ENCODE results near the gene NNT. TPM values are rescaled to one million over a fixed set of nuclear protein-coding genes. Genes with fewer than 3 reads are reported as not detected.
"Not testable (repeated sequence)": the region's sequence is repeated elsewhere in the genome, so short reads cannot be mapped to it uniquely, and the experiment has no call there.

NNT gene
- total and polyA plus RNA-seq, 3 donors from 2014 or later = 25.4 to 55.0 (median 32.1) TPM

DNA sequence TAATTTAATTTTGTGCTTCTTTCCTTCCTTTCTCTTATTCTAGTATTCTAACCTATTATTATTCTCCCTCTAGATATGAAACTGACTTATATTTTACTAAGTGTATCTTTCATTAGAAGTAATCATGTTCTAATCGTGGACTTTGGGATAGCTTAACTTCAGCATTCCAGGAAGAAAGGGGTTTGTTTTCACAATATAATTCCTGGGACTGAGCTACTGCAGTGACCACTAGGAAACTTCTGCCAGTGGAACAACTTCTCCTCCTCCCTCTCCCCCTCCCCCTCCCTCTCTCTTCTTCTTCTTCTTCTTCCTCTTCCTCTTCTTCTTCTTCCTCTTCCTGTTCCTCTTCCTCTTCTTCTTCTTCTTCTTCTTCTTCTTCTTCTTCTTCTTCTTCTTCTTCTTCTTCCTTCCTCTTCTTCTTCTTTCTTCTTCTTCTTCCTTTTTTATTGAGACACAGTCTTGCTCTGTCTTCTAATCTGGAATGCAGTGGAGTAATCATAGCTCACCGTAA lies 127.9 kb downstream of the NNT start:
- H3K27ac ChIP-seq = no peak overlapping the region
- DNase-seq = no peak
- TF ChIP-seq POLR2A (IDR thresholded peaks at IDR 0.05) = no peak
- TF ChIP-seq, protein P1, sequence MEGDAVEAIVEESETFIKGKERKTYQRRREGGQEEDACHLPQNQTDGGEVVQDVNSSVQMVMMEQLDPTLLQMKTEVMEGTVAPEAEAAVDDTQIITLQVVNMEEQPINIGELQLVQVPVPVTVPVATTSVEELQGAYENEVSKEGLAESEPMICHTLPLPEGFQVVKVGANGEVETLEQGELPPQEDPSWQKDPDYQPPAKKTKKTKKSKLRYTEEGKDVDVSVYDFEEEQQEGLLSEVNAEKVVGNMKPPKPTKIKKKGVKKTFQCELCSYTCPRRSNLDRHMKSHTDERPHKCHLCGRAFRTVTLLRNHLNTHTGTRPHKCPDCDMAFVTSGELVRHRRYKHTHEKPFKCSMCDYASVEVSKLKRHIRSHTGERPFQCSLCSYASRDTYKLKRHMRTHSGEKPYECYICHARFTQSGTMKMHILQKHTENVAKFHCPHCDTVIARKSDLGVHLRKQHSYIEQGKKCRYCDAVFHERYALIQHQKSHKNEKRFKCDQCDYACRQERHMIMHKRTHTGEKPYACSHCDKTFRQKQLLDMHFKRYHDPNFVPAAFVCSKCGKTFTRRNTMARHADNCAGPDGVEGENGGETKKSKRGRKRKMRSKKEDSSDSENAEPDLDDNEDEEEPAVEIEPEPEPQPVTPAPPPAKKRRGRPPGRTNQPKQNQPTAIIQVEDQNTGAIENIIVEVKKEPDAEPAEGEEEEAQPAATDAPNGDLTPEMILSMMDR (IDR thresholded peaks at IDR 0.05) = no peak
- 57 to 63% methylated on average over 2 of the region's 2 CpGs for WGBS, 2 donors
- no peak overlapping the region for H3K4me3 ChIP-seq
- no peaks in the 10 kb centered on the region for H3K9me3 ChIP-seq
- intact Hi-C loops (cut with DNase I; ENCODE audit: low total_unique reads) = no loop called here
- H3K4me1 ChIP-seq = no peaks in the 10 kb centered on the region
- no peaks in the 10 kb centered on the region for H3K27me3 ChIP-seq
- H3K36me3 ChIP-seq (ENCODE audit: low read depth, missing control alignments) = no peaks in the 10 kb centered on the region

- DNase-seq = no peak
- intact Hi-C loops (cut with DNase I; ENCODE audit: low total_unique reads) = no loop called here
- Histone ChIP-seq H3K36me3 (ENCODE audit: low read depth, missing control alignments) (no peaks in the 10 kb centered on the region), H3K9me3 (no peaks in the 10 kb centered on the region), H3K4me1 (no peaks in the 10 kb centered on the region), H3K4me3 (no peak overlapping the region), H3K27me3 (no peaks in the 10 kb centered on the region), H3K27ac (no peak overlapping the region)
- TF ChIP-seq, protein P1 (IDR thresholded peaks at IDR 0.05) = no peak
- TF ChIP-seq POLR2A (IDR thresholded peaks at IDR 0.05) = no peak
- 79 to 87% methylated on average over 1 of the region's 1 CpG for WGBS, 2 donors
Observed at GRCh38 chr5:43731573-43731972, 128.6 kb downstream of the NNT start.

DNA sequence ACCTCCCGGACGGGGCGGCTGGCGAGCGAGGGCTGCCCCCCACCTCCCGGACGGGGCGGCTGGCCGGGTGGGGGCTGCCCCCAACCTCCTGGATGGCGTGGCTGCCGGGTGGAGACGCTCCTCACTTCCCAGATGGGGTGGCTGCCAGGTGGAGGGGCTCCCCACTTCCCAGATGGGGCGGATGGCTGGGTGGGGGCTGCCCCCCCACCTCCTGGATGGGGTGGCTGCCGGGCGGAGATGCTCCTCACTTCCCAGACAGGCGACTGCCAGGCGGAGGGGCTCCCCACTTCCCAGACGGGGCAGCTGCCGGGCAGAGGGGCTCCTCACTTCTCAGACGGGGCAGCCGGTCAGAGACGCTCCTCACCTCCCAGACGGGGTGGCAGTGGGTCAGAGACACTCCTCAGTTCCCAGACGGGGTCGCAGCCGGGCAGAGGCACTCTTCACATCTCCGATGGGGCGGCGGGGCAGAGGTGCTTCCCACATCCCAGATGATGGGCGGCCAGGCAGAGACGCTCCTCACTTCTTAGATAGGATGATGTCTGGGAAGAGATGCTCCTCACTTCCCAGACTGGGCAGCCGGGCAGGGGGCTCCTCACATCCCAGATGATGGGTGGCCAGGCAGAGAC lies 143.1 kb downstream of the NNT start:
- H3K27ac ChIP-seq; DNase-seq; H3K4me1 ChIP-seq; intact Hi-C loops (cut with DNase I; ENCODE audit: low total_unique reads); H3K4me3 ChIP-seq; H3K9me3 ChIP-seq; H3K36me3 ChIP-seq (ENCODE audit: low read depth, missing control alignments); H3K27me3 ChIP-seq: not testable (repeated sequence)
- 88 to 91% methylated on average over 9 to 23 of the region's 32 CpGs for WGBS, 2 donors

DNA sequence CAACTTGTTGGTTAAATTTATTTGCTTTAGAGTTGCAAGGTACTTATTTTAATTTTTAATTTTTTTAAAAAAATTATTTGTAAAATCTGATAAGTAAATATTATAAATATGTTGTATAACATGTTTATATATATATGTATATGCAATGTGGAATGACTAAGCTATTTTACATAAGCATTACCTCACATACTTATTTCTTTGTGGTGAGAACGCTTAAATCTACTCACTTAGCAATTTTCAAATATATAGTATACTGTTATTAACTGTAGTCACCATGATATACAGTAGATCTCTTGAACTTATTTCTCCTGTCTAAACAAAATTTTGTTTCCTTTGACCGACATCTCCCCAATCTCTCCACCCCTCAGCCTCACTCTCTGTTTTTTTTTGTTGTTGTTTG lies 147.8 kb downstream of the NNT start:
- WGBS, 2 donors = 79 to 83% methylated on average over 2 of the region's 2 CpGs

GRCh38 chr5:43753069-43753468 lies 150.1 kb downstream of the NNT start:
- Histone ChIP-seq H3K36me3 (ENCODE audit: low read depth, missing control alignments) (no peaks in the 10 kb centered on the region), H3K27me3 (no peaks in the 10 kb centered on the region), H3K27ac (no peak overlapping the region), H3K9me3 (no peaks in the 10 kb centered on the region), H3K4me3 (no peak overlapping the region), H3K4me1 (no peaks in the 10 kb centered on the region)
- TF ChIP-seq, protein P1 (IDR thresholded peaks at IDR 0.05) = no peak
- no peak for TF ChIP-seq POLR2A (IDR thresholded peaks at IDR 0.05)
- no peak for DNase-seq
- intact Hi-C loops (cut with DNase I; ENCODE audit: low total_unique reads) = no loop called here
- 41 to 100% methylated on average over 2 of the region's 2 CpGs for WGBS, 2 donors

More for the DNA sequence above, 147.8 kb downstream of the NNT start:
- no peak for DNase-seq
- TF ChIP-seq POLR2A (IDR thresholded peaks at IDR 0.05) = no peak
- TF ChIP-seq, protein P1 (IDR thresholded peaks at IDR 0.05) = no peak
- H3K27ac ChIP-seq = no peak overlapping the region
- H3K36me3 ChIP-seq (ENCODE audit: low read depth, missing control alignments) = no peaks in the 10 kb centered on the region
- intact Hi-C loops (cut with DNase I; ENCODE audit: low total_unique reads) = no loop called here
- H3K4me3 ChIP-seq = no peak overlapping the region
- H3K9me3 ChIP-seq = no peaks in the 10 kb centered on the region
- H3K4me1 ChIP-seq = no peaks in the 10 kb centered on the region
- H3K27me3 ChIP-seq = no peaks in the 10 kb centered on the region

Other genes starting within 250 kb of the NNT start
- 1 to 10 TPM; 5.6 to 7.6 TPM for gene CCL28, start 190.8 kb upstream of the NNT start, total RNA-seq
- gene CCL28, start 190.8 kb upstream of the NNT start, polyA plus RNA-seq (ENCODE audit: insufficient read depth, low read depth, low replicate concordance) = 3.8 TPM
- gene TMEM267, start 119.3 kb upstream of the NNT start, total RNA-seq = 10 to 100 TPM in 1 of 2 donors, 1 to 10 TPM in 1; 8.1 to 21.0 TPM
- 8.3 TPM for gene TMEM267, start 119.3 kb upstream of the NNT start, polyA plus RNA-seq (ENCODE audit: insufficient read depth, low read depth, low replicate concordance)
- 1 to 10 TPM; 8.5 to 8.9 TPM for gene C5orf34, start 88.0 kb upstream of the NNT start, total RNA-seq
- gene C5orf34, start 88.0 kb upstream of the NNT start, polyA plus RNA-seq (ENCODE audit: insufficient read depth, low read depth, low replicate concordance) = 5.5 TPM
- gene PAIP1, start 46.1 kb upstream of the NNT start, total RNA-seq = 100 to 1,000 TPM; 103 to 117 TPM
- gene PAIP1, start 46.1 kb upstream of the NNT start, polyA plus RNA-seq (ENCODE audit: insufficient read depth, low read depth, low replicate concordance) = 135 TPM